ES-I3 (cell line): ENCODE measurements around the gene ADGRA3.

Source experiments
- H3K36me3 ChIP-seq: 2 replicates; pipeline ENCODE4 v1.6.1; 2013; ENCODE audit warnings: mild to moderate bottlenecking, low read length, control low read depth, moderate library complexity; ENCODE audit not compliant: insufficient read depth
- H3K4me1 ChIP-seq: 2 replicates; pipeline ENCODE4 v1.6.1; 2013; ENCODE audit warnings: mild to moderate bottlenecking, control low read depth, low read length; ENCODE audit not compliant: insufficient read depth
- H3K9ac ChIP-seq: 2 replicates; pipeline ENCODE4 v1.6.1; 2013; ENCODE audit warnings: low read depth, mild to moderate bottlenecking, low read length, moderate library complexity
- H3K9me3 ChIP-seq: 2 replicates; pipeline ENCODE4 v1.6.1; 2013; ENCODE audit warnings: mild to moderate bottlenecking, low read length, moderate library complexity; ENCODE audit not compliant: control insufficient read depth, insufficient read depth

The ADGRA3 gene

GRCh38 chr4:22465349-22465748 lies 50.5 kb downstream of the ADGRA3 start:
- Histone ChIP-seq H3K9ac (no peak overlapping the region), H3K9me3 (no peaks in the 10 kb centered on the region), H3K36me3 (peaks cover 3% of the 10 kb centered on the region; the same call in 1 of the 2 replicates), H3K4me1 (peaks cover 4% of the 10 kb centered on the region; the same call in 1 of the 2 replicates)

- no peaks in the 10 kb centered on the region for H3K9me3 ChIP-seq
- no peak overlapping the region for H3K9ac ChIP-seq
- peaks cover 7% of the 10 kb centered on the region; the same call in 1 of the 2 replicates for H3K4me1 ChIP-seq
- no peaks in the 10 kb centered on the region for H3K36me3 ChIP-seq
Measured at GRCh38 chr4:22463179-22463578, 52.7 kb downstream of the ADGRA3 start.

- Histone ChIP-seq H3K36me3 (no peaks in the 10 kb centered on the region), H3K9me3 (no peaks in the 10 kb centered on the region), H3K4me1 (peaks cover 7% of the 10 kb centered on the region; the same call in 1 of the 2 replicates), H3K9ac (no peak overlapping the region)
Measured at GRCh38 chr4:22462688-22463087, 53.2 kb downstream of the ADGRA3 start.

GRCh38 chr4:22460266-22460665 lies 55.6 kb downstream of the ADGRA3 start:
- no peaks in the 10 kb centered on the region; the same call in 1 of the 2 replicates for H3K36me3 ChIP-seq
- no peak overlapping the region for H3K9ac ChIP-seq
- H3K9me3 ChIP-seq = no peaks in the 10 kb centered on the region
- peaks cover 7% of the 10 kb centered on the region; the same call in 1 of the 2 replicates for H3K4me1 ChIP-seq

GRCh38 chr4:22458098-22458497 lies 57.8 kb downstream of the ADGRA3 start:
- Histone ChIP-seq H3K9me3 (no peaks in the 10 kb centered on the region), H3K9ac (no peak overlapping the region), H3K4me1 (peaks cover 7% of the 10 kb centered on the region; the same call in 1 of the 2 replicates), H3K36me3 (no peaks in the 10 kb centered on the region; the same call in 1 of the 2 replicates)

GRCh38 chr4:22457348-22457747 lies 58.5 kb downstream of the ADGRA3 start:
- H3K4me1 ChIP-seq = peaks cover 2% of the 10 kb centered on the region; the same call in 1 of the 2 replicates
- H3K36me3 ChIP-seq = no peaks in the 10 kb centered on the region; the same call in 1 of the 2 replicates
- H3K9me3 ChIP-seq = no peaks in the 10 kb centered on the region
- no peak overlapping the region for H3K9ac ChIP-seq

- Histone ChIP-seq H3K36me3 (no peaks in the 10 kb centered on the region; the same call in 1 of the 2 replicates), H3K9me3 (no peaks in the 10 kb centered on the region), H3K9ac (no peak overlapping the region), H3K4me1 (peaks cover 2% of the 10 kb centered on the region; the same call in 1 of the 2 replicates)
Measured at GRCh38 chr4:22456291-22456690, 59.6 kb downstream of the ADGRA3 start.

GRCh38 chr4:22454955-22455354 lies 60.9 kb downstream of the ADGRA3 start:
- H3K9me3 ChIP-seq = no peaks in the 10 kb centered on the region
- H3K4me1 ChIP-seq = peaks cover 2% of the 10 kb centered on the region; the same call in 1 of the 2 replicates
- no peak overlapping the region for H3K9ac ChIP-seq
- no peaks in the 10 kb centered on the region; the same call in 1 of the 2 replicates for H3K36me3 ChIP-seq

- Histone ChIP-seq H3K36me3 (no peaks in the 10 kb centered on the region; the same call in 1 of the 2 replicates), H3K9ac (no peak overlapping the region), H3K9me3 (no peaks in the 10 kb centered on the region), H3K4me1 (peaks cover 2% of the 10 kb centered on the region; the same call in 1 of the 2 replicates)
Measured at GRCh38 chr4:22454216-22454838, 61.5 kb downstream of the ADGRA3 start.

- Histone ChIP-seq H3K4me1 (no peaks in the 10 kb centered on the region), H3K9ac (no peak overlapping the region), H3K36me3 (peaks cover 2% of the 10 kb centered on the region; the same call in 1 of the 2 replicates), H3K9me3 (no peaks in the 10 kb centered on the region)
Measured at GRCh38 chr4:22444813-22445212, 71.1 kb downstream of the ADGRA3 start.

GRCh38 chr4:22442956-22443355 lies 72.9 kb downstream of the ADGRA3 start:
- Histone ChIP-seq H3K9me3 (no peaks in the 10 kb centered on the region), H3K9ac (no peak overlapping the region), H3K4me1 (no peaks in the 10 kb centered on the region), H3K36me3 (peaks cover 2% of the 10 kb centered on the region; the same call in 1 of the 2 replicates)

GRCh38 chr4:22440999-22441398 lies 74.9 kb downstream of the ADGRA3 start:
- peaks cover 2% of the 10 kb centered on the region; the same call in 1 of the 2 replicates for H3K36me3 ChIP-seq
- no peaks in the 10 kb centered on the region; the same call in 1 of the 2 replicates for H3K4me1 ChIP-seq
- H3K9me3 ChIP-seq = no peaks in the 10 kb centered on the region
- H3K9ac ChIP-seq = no peak overlapping the region

- H3K9ac ChIP-seq = no peak overlapping the region
- H3K4me1 ChIP-seq = peaks cover 9% of the 10 kb centered on the region; the same call in 1 of the 2 replicates
- H3K9me3 ChIP-seq = no peaks in the 10 kb centered on the region
- H3K36me3 ChIP-seq = 0 out of 2 replicates have a peak, but pooled peaks cover 2% of the 10 kb centered on the region
Measured at GRCh38 chr4:22439947-22440346, 75.9 kb downstream of the ADGRA3 start.

- H3K36me3 ChIP-seq = no peaks in the 10 kb centered on the region
- H3K4me1 ChIP-seq = peaks cover 9% of the 10 kb centered on the region; the same call in 1 of the 2 replicates
- H3K9me3 ChIP-seq = no peaks in the 10 kb centered on the region
- H3K9ac ChIP-seq = no peak overlapping the region
Measured at GRCh38 chr4:22435652-22436051, 80.2 kb downstream of the ADGRA3 start.

GRCh38 chr4:22434895-22435294 lies 81.0 kb downstream of the ADGRA3 start:
- peaks cover 9% of the 10 kb centered on the region; the same call in 1 of the 2 replicates for H3K4me1 ChIP-seq
- no peak overlapping the region for H3K9ac ChIP-seq
- H3K36me3 ChIP-seq = no peaks in the 10 kb centered on the region; the same call in 1 of the 2 replicates
- no peaks in the 10 kb centered on the region for H3K9me3 ChIP-seq
